Femur (tissue), 1 donor: Measurements from ENCODE around the gene AP4S1.
"Not testable (repeated sequence)": the region's sequence is repeated elsewhere in the genome, so short reads cannot be mapped to it uniquely, and the experiment has no call there.

ENCODE experiments used
- DNase-seq: peaks from one replicate; pipeline ENCODE4 v3.0.0-alpha.2; 2017

Gene AP4S1

DNA sequence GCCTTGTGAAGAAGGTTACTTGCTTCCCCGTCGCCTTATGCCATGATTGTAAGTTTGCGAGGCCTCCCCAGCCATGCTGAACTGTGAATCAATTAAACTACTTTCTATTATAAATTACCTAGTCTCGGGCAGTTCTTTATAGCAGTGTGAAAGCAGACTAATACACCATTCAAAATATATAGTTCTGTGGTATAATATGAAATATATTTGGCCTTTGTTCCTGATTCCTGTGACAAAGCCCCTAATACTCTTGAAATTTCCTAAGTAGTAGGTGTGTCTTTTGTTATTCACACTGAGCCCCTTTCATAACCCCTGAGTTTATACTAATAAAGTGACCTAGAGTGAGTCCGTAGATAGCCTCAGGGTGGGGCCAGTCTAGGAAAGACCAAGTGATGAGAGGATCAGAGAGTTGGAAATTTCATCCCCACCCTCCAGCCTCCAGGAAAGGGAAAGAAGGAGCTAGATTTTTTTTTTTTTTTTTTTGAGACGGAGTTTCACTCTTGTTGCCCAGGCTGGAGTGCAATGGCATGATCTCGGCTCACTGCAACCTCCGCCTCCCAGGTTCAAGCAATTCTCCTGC is 20.1 kb downstream of the AP4S1 start:
- DNase-seq = no peak

DNA sequence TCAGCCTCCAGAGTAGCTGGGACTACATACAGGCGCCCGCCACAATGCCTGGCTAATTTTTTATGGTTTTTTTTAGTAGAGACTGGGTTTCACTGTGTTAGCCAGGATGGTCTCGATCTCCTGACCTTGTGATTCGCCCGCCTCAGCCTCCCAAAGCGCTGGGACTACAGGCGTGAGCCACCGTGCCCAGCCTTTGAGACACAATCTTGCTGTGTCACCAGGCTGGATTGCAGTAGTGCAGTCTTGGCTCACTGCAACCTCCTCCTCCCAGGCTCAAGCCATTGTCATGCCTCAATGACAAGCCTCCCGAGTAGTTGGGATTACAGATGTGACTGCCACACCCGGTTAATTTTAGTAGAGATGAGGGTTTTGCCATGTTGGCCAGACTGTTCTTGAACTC is 22.1 kb downstream of the AP4S1 start:
- no peak for DNase-seq

DNA sequence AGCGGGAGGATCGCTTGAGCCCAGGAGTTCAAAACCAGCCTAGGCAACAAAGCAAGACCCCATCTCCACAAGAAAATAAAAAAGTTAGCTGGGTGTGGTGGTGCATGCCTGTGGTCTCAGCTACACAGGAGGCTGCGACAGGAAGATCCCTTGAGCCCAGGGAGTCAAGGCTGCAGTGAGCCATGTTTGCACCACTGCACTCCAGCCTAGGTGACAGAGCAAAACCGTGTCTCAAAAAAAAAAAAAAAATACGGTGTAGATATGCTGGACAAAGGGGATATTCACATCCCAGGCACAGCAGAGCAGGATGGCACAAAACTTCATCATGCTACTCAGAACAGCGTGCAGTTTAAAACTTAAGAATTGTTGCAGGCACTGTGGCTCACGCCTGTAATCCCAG is 25.6 kb downstream of the AP4S1 start:
- no peak for DNase-seq

DNA sequence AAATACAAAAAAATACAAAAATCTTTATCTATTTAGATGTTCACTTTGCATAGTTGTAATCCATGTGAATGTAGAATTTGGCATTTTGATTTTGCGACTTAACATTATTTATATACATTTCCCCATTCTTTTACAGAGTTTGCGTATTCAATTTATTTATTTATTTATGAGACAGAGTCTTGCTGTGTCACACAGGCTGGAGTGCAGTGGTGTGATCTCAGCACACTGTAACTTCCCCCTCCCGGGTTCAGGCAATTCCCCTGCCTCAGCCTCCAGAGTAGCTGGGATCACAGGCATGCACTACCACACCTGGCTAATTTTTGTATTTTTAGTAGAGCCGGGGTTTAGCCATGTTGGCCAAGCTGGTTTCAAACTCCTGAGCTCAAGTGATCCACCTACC is 26.1 kb downstream of the AP4S1 start:
- no peak for DNase-seq

DNA sequence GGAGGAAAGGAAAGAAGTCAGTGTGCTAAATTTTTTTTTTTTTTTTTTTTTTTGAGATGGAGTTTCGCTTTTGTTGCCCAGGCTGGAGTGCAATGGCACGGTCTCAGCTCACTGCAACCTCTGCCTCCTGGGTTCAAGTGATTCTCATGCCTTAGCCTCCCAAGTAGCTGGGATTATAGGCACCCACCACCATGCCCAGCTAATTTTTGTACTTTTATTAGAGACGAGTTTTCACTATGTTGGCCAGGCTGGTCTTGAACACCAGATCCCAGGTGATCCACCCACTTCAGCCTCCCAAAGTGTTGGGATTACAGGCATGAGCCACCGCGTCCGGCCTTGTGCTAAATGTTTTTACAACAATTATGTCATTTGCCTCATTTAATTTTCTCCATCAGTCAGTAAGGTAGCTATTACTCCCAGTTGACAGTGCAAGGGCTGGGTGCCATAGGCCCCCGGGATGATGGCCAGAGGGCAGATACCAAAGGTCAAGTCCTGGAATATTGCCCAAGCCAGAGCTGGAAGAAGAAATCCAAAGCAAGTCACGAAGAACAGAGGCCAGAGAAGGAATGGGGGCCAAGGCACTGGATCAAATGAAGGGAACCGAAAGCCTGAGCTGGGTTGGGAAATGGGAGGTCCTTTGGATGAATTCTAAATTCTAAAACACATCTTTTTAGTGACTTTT is 27.6 kb downstream of the AP4S1 start:
- DNase-seq = not testable (repeated sequence)

DNA sequence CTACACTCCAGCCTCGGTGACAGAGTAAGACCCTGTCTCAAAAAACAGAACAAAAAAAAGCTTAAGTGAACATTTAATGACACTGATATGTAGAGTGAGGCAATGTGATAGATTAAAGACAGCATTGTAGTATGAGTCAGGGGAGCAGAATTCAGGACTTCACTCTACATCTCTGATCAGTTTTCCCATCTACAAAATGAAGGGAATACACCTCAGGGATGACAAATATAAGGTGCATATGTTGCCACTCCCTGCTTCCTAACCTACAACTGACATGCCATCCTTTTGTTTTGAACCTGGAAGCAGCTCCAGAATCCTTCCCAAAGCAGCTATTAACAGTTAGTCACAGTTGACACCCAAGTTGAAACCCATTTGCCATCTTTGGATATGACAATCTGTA is 31.6 kb downstream of the AP4S1 start:
- DNase-seq = no peak

DNA sequence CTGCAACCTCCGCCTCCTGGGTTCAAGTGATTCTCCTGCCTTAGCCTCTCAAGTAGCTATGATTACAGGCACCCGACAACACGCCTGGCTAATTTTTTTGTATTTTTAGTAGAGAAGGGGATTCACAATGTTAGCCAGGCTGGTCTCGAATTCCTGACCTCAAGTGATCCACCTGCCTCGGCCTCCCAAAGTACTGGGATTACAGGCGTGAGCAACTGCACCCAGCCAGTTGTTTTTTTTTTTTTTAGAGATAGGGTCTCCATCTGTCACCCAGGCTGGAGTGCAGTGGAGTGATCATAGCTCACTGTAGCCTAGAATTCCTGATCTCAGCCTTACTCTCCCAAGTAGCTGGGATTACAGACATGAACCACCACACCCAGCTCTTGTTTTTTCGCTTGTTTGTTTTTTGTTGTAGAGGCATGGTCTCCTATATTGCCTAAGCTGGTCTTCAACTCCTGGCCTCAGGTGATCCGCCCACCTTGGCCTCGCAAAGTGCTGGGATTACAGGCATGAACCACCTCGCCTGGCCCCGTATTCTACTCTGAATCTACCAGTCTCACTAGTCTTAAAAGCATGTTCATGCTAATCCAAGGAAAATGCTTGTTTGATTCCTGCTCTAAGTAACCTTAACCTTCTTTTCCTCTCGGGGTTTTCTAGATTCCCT is 32.4 kb downstream of the AP4S1 start:
- DNase-seq = no peak

DNA sequence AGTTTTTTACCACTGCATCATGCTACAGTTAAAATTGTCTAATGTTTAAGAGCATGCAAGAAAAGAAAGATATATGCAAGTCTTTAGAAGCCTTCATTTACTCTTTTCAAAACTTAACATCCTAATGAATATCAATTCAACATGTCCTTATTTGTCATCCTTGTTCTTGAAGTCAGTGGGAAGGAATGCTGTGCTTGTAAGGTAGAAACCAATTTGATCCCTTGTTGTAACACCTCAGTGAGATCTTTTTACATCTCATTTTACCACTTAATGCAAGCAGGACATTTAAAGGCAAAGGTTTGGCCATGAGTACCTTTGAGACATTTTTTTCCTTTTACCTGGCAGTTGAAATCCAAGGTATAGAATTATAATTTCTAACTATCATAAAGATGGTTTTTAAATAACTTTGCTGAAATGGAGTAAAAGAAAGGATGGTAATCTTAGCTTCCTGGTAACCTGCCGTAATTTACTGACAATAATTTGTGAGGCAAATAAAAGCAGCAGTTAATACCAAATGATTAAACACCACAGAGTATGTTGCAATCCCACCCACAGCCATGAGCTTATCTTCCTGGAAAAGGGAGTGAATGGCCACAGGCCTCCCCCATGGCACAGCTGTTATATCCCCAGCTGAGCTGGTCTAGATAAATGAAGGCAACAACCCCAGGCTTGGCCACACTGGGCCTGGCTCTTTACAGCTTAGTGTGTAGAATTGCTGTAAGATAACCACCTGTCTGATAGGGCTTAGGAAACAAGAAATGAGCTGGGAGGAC is 33.9 kb downstream of the AP4S1 start:
- DNase-seq = peak; percentile 44

DNA sequence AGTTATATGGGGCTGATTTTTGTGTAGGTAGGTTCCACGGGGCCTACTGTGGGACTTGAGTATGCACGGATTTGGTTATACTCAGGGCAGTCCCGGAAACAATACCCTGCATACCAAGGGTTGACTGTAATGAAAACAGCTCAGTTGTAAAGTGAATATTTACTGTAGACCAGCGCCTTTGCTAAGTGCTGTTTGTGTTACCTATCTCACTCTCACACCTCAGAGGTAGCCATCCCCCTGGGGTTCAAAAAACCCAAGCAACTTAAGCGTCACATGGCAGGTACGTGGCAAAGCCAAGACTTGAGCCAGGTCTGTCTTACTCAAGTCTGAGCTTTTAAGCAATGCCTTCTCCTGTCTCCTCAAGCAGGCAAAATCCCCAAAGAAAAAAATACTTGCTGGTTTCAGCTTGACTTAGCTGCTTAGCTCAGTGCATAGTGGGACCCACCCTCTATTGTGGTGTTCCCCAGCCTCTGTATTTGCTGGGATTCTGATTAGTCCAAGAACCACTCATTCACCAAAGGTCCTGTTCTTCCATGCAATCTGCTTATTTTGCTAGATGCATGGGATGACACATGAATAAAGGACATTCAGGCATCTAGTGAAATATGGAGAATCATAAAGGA is 34.9 kb downstream of the AP4S1 start:
- DNase-seq = no peak

DNA sequence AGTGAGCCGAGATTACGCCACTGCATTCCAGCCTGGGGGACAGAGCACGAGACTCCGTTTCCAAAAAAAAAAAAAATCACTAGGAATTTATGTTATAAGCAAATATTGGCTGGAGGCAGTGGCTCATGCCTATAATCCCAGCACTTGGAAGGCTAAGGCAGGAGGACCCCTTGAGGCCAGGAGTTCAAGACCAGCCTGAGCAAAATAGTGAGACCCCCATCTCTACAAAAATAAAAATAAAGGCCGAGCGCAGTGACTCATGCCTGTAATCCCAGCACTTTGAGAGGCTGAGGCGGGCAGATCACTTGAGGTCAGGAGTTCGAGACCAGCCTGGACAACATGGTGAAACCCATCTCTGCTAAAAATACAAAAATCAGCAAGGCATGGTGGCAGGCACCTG is 37.5 kb downstream of the AP4S1 start:
- not testable (repeated sequence) for DNase-seq

DNA sequence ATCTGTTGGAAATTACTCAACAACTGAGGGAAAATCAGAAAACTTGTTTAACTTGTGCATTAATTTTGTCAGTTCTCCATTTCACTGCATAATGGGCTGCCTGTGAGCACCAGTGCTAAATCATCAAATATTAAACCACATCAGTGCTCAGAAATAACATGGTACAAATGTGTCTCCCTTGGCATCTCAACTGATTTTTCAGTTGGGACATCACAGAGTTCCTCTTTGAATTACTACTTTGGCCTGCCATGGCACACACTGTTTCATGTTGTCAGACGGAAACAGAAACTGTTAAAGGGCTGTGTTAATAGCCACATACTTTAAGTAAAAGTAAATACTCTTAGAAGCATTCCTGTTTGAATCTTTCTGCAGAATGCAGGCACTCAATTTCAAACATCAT is 42.8 kb downstream of the AP4S1 start:
- no peak for DNase-seq

DNA sequence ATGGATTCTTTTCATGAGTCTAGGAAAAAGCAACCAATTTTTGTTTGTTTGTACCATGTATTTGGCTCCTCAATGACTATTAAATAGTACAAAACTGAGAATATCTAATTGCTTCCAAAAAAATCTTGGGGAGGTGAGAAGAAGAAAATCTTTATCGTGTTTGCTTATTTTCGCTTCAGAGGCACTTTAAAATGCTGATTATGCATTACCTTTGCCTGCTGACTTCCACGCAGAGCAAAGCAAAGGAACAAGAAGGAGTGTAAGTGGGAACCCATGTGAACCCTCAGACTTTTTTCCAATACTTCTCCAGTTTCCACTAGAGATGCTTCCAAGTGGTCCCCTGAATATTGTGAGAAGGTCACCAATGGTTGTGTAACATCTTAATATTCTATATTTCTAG is 43.9 kb downstream of the AP4S1 start:
- no peak for DNase-seq

DNA sequence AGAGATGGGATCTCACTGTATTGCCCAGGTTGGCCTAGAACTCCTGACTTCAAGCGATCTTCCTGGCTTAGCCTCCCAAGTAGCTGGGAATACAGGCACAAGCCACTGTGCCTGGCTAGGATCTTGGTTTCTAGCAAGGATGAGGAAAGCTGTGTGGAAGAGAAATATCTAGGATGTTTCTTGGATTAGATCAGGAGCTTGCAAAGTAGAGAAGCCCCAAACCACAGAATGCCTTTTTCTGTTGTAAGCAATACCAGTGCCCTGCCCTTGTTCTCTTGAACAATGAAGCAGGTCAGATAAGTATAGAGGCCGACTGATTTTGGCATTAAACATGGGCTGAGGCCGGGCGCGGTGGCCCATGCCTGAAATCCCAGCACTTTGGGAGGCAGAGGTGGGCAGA is 45.0 kb downstream of the AP4S1 start:
- DNase-seq = no peak

DNA sequence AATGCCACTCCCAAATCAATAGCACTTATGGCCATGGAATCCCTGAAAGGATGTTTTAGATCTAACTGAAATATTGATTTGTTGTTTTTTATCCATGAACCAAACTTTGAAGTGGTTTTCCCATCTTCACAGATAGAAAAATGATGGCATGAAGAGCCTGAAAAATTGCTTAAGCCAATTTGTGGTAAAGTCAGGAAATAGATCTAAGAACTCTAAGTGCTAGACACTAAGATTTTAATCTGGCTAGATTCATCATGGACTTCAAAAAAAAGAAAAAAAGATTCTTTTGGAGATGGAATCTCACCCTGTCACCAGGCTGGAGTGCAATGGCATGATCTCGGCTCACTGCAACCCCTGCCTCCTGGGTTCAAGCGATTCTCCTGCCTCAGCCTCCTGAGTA is 45.7 kb downstream of the AP4S1 start:
- DNase-seq = no peak

DNA sequence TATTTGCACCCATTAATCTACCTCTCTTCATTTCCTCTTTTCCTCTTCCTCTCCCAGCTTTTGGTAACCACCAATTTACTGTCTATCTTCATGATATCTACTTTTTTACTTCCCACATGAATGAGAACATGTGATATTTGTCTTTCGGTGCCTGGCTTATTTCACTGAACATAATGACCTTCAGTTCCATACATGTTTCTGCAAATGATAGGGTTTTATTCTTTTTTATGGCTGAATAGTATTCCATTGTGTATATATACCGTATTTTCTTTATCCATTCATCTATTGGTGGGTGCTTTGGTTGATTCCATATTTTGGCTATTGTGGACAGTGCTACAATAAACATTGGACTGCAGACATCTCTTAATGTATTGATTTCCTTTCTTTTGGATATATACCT is 49.7 kb downstream of the AP4S1 start:
- DNase-seq = no peak

DNA sequence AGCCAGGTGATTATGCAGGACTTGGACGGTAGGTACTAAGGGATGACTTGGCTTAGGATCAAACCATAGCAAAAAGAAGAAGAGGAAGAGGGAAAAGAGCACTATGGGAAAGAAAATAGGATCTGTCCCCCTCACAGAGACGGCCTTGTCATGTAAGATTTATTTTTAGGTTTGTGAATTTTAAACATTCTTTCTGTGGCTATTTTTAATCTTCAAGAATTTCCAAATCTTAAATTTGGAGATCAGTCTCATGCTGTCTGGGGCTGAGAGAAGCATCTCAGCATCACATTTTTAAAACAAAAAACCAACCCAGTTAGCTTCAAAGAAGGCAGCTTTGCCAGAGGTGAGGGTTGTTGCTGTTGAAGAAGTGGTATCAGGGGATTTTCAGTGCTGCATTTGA is 53.3 kb downstream of the AP4S1 start:
- no peak for DNase-seq

DNA sequence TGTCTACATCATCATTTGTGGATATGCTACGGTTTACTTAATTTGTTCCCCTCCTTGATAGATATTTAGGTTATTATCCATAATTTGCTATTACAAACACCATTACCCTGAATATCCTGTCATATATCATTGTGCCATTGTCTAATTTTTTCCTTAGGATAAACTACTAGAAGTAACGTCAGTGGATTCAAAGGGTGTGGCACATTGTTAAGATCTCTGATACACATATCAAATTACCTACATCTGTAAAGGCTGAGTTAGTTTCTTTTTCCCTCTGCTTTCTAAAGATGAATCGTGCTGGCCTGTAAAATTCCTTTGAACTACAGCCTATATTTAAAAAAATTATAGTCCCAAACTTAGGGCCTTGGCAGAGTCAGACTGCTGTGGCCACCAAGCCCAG is 54.6 kb downstream of the AP4S1 start:
- no peak for DNase-seq

DNA sequence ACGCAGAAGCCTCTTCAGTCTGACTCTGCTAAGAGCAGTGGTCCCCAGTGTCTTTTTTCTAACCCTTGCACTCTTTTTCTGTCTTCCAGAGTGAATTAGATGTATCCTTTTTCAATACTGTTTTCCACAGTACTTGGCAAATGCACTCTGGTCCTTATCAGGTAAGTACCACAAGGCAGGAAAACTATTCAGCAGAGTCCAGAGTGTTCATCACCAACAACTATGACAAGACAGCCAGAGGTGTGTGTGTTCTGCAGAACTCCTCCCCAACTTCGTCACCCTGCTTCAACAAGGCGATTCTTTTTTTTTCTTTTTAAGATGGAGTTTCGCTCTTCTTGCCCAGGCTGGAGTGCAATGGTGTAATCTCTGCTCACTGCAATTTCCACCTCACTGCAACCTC is 55.0 kb downstream of the AP4S1 start:
- DNase-seq = no peak

DNA sequence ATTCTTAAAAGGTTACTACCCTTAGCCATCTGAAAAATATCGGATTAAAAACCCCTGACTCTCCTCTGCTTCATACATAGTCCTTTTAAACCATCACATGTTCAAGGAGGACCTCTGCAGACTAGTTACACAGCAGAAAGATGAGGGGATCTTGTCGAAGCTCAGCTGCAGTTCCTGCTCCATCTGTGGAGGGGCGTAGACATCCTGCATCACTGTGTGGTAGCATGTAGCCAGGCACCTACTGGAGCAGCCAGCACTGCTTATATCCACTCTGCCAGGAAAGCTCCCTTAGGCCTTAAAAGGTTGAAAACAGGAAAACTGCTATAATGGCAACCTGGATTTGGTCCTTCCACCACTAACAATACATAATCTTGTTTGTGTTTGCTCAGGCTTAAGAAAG is 58.3 kb downstream of the AP4S1 start:
- no peak for DNase-seq

DNA sequence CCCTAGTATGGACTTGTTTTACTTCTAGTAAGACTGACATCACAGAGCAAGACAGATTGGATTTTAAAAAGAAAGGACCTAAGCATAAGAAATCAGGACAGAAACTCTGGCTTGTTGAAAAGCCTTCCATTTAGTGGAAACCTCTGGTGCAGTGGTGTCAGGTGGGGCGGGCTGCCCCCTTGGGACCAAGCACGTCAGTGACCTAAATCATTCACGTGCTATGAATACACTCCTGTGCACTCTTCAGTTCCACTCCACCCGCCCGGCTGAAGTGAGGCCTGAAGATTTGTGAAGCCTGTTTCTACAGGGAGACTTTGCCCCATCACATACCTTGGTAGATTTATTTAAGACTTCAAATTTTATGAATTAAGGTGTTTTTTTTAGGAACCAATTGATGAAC is 58.9 kb downstream of the AP4S1 start:
- no peak for DNase-seq

DNA sequence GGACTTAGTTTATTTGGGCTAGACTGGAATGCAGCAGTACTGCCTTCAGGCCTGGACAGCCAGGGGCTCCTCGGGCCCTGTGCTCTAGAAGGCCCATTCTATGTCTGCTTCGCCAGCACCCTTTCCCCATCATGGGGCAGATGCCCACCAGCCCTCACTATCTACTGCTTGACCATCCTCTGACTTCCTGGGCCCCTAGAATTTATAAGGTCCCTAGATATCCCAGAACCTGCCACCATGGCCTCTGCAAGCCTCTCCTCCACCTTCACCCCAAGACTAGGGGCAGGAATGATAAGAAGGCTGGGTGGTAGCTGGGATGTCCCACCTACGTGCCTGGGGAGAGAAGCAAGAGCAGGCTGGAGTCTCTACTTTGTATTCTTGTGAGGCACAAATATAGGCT is 59.6 kb downstream of the AP4S1 start:
- no peak for DNase-seq

DNA sequence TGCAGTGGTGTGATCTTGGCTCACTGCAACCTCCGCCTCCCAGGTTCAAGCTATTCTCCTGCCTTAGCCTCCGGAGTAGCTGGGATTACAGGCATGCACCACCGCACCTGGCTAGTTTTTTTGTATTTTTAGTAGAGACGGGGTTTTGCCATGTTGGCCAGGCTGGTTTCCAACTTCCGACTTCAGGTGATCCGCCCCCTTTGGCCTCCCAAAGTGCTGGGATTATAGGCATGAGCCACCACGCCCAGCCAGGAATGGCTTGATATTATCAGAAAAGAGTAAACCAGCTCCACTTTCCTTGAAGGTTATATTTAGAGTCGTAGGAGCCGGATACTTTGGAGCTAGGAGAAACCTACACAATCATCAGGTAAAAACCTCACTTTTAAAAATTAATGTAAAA is 61.0 kb downstream of the AP4S1 start:
- DNase-seq = not testable (repeated sequence)
